SHP77 (cell line): ENCODE results near the gene MUC21.
"Not testable (repeated sequence)": the region's sequence is repeated elsewhere in the genome, so short reads cannot be mapped to it uniquely, and the experiment has no call there.

ENCODE experiments used
- DNase-seq, 2 experiments: peaks; one replicate each; lab custom pipeline; 2025; lab: John Stamatoyannopoulos, UW

MUC21 gene

DNA sequence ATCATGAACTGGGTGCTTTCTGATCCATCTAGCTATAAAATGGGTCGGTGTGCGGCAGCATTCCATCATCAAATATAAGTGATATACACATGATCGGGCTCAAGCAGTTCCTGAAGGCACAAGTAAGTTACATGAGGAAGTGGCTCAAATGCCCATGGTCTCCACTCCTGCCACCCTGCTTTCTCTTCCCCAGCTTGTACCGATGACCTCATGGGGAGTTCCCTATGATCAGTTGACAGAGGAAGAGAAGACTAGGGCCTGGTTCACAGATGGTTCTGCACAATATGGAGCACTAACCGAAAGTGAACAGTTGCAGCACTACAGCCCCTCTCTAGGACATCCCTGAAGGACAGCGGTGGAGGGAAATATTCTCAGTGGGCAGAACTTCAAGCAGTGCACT lies 14.3 kb upstream of the MUC21 start:
- not testable (repeated sequence) for DNase-seq

DNA sequence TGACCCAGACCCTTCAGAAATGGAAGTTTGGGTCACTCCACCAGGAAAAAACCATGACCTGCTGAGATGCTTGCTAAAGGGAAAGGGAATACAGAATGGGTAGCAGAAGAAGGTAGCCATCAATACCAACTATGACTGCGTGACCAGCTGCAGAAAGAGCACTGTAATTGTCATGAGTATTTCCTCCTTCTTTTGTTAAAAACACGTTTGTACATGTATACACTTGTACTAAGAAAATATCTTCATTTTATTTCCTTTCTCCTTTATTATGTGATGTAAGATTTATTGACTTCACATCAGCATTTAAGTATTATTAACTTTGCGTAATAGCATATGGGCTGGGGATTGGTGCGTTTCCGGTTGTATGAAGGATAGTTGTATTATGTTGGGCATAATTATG lies 12.6 kb upstream of the MUC21 start:
- DNase-seq: no peak

DNA sequence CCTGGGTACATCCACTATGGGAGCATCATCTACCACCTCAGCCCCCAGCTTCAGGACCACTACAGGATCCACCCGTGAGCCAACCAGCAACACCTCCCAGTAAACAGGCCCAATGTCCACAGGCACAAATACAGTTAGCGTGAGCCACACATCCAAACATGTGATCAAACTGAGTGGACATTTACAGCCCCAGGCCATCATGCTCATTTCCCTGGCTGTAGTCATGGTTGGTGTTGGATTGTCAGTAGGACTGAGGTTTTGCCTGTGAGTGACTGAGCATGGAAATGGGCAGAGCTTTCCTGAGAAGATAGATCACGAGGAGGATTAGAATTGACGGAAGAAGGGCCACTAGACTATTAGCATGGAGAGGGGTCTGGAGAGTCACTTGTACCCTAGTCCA lies 10.7 kb upstream of the MUC21 start:
- no peak for DNase-seq

DNA sequence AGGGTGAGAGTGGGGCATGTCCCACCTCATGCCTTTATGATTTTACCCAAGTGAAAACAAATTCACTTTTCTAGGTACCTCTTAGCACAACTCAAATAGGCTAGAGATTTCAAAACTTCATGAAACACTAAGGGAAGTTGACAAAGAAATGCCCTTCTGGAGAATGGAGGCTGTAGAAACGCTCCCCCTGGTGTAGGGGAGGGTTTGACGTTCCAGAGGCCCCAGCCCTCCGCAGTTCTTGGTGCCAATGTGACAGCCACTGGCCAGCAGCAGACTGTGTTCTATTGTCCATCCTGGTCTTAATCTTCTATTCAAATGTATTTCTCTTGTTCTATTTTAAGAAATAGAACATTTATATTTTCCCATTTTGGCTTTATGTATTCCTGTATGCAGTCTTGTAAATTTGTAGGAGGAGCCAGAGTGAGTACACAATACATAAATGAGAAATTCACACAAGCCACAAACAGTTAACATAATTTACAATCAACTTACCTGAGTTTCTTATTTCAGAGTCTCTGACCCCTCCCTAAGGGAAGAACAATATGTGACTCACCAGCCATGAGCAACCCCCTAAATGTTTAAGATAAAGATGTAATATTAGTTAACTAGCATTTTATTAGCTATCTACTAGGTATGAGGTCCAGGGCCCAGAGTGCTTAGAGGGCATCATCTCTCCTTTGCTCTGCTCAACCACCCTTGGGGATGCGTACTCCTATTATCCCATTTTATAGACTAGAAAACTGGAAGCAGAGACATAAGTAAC lies 8.8 kb upstream of the MUC21 start:
- DNase-seq: no peak

DNA sequence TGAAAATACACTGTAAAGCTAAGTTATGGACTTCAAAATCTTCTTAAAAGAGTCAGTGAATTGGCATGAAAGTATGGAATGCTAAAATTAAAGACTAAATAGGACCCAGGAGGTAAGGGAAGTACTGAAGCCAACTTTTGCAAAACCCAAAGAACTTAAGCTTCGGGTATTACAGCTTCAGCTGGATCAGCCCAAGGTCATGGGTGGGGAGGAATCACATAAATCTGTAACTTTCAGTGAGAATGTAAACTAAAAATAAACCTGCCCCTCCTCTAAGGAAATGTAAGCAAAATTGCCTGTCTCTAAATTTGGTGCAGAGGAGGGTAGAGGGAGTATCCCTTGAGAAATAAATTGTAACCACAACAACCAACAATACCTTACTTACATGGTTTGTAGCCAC lies 4.4 kb upstream of the MUC21 start:
- DNase-seq: no peak

DNA sequence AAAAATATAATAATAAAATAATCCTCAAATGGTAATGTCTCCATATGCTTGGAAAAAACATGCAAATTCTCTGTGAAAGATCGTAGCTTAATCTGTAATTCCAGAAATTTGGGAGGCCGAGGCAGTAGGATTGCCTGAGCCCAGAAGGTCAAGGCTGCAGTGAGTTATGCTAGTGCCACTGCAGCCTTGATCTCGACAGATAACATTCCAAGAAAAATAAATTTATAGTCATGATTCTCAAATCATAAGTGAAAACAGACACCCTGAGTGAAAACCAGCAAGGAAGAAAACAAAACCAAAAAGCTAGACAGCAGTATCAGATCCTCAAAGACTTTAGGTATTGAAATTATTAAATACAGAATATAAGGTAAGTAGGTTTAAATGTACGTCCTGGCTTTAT lies 3.8 kb upstream of the MUC21 start:
- DNase-seq: no peak

DNA sequence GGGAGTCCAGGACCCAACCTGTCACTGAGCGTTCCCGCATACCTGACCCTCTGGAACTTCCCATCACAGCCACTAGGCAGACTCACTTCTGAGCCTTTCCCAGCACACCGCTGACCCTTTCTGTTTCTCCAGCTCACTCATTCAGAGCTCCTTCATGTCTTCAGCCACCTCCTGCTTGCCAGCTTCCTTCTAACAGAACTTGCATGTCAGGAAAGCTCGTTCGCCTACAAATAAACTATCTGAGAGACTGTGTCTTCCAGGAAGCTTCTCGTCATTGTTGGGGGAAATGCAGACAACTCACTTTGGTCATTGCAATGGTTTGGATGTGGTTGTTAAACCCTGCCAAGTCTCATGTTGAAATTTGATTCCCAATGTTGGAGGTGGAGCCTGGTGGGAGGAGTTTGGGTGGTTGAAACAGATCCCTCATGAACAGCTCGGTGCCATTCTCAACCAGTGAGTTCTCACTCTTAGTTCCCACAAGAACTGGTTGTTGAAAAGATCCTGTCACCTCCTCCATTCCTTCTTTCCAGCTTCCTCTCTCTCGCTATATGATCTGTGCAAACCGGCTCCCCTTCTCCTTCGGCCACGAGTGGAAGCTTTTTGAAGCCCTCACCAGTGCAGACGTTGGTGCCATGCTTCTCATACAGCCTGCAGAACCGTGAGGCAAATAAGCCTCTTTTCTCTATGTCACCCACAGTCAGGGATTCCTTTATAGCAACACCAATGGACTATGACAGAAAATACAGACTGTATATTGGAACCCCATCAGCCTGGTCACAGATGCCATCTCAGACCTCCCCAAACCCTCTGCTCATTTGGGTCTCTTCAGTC lies 1.4 kb upstream of the MUC21 start:
- DNase-seq: no peak

DNA sequence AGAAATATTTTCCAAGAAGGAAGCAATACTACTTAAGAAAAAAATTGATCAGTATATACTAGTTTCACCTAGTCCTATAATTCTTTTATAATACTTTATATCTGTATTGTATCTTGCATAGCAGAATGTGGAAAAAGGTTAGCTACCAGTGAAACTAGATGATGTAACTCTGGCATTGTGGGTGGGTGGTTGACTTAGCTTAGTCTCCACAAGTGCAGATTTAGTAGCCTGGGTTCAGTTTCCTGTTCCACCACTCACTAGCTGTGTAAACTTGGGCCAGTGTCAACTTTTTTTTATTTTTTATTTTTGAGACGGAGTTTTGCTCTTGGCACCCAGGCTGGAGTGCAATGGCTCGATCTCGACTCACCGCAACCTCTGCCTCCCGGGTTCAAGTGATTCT lies 2.0 kb downstream of the MUC21 start:
- DNase-seq: no peak

DNA sequence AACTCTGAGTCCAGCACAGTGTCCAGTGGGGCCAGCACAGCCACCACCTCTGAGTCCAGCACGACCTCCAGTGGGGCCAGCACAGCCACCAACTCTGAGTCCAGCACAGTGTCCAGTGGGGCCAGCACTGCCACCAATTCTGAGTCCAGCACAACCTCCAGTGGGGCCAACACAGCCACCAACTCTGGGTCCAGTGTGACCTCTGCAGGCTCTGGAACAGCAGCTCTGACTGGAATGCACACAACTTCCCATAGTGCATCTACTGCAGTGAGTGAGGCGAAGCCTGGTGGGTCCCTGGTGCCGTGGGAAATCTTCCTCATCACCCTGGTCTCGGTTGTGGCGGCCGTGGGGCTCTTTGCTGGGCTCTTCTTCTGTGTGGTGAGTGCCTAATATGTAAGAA lies 3.8 kb downstream of the MUC21 start:
- no peak for DNase-seq

DNA sequence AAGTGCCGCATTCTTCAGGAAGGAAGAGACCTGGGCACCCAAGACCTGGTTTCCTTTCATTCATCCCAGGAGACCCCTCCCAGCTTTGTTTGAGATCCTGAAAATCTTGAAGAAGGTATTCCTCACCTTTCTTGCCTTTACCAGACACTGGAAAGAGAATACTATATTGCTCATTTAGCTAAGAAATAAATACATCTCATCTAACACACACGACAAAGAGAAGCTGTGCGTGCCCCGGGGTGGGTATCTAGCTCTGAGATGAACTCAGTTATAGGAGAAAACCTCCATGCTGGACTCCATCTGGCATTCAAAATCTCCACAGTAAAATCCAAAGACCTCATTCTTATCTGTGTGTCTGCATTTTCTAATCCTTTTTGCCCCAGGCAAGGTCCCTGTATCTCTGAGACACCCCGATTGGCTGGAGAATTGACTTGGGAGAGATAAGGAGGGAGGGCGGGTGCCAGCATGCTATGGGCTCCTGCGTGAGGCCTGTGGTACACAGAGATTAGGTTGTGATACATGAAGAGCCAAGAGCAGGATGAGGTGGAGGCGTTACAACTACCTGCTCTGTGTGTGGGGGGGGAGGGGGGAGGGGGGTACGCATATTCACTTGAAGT lies 4.8 kb downstream of the MUC21 start:
- DNase-seq: no peak

DNA sequence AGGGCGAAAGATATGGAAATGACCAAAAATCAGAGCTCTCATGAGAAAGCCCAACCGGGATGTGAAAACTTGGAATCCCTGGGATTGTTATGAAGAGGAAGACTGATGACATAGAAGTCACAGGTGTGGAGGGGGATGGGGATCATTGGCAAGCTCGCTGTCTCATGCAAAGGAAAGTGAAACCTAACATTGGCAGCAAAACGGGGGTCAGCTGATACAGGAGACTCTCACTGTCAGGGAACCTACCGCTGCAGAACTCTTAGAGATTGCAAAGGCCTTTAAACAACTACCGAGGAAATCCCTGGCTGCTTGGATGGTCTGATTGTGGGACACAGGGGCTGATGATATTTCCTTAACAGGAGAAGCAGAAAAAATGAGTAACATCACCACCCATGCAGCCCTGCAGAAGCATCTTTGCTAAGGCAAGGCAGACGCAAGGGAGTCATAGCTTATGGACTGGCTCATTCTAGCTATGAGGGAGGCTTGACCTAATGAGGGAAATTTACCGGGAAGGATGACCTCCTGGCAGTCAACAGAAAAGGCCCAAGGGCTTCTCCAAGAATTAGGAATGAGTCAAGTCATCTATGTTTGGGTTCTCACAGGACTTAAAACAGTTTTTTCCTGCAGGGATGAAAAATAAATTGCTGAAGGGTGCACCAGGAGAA lies 7.0 kb downstream of the MUC21 start:
- no peak for DNase-seq

DNA sequence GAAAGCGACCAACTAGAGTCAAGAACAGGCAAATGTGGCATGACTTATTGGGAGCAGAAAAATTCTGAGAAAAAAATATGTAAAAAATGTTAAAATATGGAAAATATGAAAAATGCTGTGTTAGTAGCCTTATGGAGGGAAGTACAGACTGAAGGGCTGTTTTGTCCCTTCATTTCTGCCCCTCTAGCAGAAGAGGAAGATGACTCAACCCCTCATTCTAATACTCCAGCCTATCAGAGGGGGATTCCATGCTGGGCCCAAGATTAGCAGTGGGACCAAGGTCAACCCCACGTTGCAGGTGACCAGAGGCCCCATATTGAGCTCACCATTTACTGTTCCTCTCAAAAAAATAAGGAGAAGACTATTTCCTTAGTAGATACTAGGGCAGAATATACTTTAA lies 8.4 kb downstream of the MUC21 start:
- DNase-seq: no peak

DNA sequence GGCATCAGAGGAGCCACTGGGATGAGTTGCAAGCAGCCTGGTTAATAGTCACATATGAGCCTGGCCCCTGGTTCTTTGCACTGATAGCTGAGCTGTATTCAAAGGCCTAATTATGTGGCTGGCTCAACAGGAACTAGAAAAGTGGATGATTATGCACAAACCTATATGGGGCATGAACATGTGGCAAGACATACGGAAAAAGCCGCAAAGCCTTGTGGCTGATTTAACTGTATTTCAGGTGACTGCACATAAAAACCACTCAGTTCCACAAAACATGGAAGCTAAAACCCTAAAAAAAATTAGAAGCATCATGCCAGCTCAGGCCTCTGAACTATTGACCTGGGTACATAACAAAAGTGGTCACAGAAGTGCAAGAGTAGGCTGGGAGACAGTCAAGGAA lies 13.8 kb downstream of the MUC21 start:
- no peak for DNase-seq

DNA sequence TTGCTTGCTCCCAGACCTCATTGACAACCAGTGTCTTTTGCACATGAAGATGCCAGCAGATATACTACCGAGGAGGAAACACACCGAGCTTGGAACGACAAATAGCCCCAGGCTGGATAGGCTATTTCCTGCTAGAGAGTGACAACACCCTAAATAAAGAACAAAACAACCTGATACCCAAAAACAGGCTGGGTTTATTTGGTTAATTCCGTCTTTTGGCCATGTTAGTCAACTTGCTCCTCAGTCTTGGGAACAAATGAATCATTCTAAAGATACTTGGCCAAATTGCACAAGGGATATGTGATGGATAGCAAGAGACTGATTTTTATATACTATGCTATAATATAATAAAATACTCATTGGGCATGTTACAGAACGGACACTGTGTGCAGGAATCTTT lies 15.3 kb downstream of the MUC21 start:
- DNase-seq: no peak

DNA sequence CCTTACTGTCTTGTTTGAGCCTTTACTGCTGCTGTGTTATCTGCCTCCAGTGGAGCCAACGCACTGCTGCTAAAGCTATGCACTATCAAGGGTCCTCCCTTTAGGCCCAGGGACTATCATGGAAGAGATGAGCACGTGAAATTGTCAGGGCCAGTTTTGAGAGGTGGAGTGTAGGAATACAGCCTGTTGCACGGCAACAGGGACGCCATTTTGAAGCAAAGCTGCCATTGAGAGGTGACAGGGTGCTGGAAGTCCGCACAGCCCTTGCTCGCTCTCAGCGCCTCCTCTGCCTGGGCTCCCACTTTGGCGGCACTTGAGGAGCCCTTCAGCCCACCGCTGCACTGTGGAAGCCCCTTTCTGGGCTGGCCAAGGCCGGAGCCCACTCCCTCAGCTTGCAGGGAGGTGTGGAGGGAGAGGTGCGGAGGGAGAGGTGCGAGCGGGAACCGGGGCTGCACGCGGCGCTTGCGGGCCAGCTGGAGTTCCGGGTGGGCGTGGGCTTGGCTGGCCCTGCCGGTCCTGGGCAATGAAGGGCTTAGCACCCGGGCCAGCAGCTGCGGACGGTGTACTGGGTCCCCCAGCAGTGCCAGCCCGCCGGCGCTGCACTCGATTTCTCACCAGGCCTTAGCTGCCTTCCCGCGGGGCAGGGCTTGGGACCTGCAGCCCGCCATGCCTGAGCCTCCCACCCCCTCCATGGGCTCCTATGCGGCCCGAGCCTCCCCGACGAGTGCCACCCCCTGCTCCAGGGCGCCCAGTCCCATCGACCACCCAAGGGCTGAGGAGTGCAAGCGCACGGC lies 16.7 kb downstream of the MUC21 start:
- DNase-seq: not testable (repeated sequence)

DNA sequence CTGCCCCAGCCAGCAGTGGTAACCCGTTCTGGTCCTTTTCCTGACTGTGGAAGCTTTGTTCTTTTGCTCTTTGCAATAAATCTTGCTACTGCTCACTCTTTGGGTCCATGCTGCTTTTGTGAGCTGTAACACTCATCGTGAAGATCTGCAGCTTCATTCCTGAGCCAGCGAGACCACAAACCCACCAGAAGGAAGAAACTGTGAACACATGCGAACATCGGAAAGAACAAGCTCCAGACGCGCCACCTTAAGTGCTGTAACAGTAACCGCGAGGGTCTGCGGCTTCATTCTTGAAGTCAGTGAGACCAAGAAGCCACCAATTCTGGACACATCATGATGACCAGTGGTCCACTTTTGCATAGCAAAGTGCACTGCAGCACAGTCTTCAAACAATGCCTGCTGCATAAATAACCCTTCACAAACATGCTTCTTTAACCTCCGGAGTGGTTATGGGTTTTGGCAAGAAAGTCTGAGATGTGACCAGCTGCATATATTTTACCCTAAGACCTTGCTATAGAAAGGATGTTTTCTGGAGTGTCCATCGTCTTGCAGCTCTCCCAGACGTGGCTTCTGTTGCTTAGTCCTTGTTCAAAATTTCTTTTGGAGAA lies 17.9 kb downstream of the MUC21 start:
- DNase-seq: no peak

DNA sequence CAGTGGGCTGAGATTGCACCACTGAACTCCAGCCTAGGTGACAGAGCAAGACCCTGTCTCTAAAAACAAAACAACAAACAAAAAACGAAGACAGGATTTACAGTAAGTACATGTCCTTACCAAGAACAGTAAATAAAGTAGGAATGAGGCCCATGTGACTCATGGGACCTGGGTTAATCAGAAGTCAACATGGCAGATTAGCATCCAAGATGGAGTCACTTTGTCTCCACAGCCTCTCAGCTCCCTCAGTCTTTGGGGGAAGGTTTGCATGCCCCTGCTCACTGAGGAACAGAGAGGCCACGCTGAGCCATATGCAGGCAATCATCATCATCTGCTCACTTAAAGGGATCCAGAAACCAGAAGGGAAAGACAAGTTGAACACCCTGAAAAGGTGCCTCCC lies 19.0 kb downstream of the MUC21 start:
- DNase-seq: no peak

DNA sequence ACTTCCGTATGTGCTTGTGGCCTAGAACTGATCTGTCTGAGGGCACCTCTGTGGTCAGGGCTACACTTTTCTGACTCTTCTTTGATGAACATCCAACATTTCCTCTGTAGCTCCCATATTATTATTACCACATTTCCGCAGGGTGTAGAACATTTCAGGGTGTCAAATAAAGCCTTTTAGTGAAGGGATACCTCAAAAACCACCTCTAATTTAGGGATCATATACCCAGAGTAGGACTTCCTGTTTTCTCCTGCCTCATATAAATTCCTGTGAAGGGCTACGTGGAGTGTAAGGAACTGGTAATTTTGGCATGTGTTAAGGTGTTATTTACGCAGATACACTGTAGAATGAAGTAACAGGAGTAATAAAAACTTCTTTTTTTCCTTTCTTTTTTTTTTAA lies 21.3 kb downstream of the MUC21 start:
- no peak for DNase-seq

DNA sequence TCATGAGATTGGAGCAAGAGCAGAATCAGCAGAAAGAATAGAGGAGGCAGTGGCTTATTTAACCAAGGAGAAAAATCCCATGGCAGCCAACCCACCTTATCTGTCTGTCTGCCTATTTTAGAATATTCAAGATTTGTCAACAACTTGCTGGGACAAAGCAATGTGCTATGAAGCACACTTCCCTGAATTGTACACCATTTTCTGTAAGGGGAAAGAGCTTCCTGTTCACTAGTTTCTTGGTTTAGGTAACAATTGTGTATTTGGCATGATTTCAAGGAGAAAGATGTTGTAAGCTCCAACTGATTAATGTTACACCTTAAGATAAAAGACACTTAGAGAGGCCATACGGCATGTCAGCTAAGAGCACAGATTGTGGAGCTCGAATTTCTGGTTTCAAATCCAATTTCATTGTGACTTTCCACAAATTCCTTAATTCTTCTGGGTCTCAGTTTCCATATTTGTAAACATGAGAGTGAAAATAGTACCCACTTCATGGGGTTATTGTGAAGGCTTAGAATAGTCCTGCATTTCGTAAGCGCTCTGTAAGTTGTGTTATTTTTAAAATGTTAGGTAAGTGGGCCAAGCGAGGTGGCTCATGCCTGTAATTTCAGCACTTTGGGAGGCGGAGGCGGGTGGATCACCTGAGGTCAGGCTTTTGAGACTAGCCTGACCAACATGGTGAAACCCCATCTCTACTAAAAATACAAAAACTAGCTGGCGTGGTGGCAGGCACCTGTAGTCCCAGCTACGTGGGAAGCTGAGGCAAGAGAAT lies 21.9 kb downstream of the MUC21 start:
- no peak for DNase-seq

DNA sequence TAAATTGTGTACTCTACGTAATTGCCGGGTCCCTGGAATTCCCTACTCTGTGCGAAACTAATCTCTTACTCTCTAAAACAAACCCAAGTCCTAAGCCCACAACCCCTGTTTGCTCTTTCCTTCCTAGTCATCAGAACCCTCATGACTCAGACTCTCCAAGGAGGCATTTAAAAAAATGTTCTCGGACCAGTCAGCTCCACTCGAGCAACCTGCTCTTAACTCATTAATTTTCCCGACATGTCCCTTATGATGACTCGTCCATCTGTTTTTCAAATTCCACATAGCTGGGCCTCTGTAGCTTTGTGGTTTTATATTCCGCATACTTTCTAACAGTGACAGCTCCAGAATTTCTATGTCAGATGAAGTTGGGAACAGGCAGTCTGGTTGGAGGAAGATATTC lies 24.2 kb downstream of the MUC21 start:
- DNase-seq: no peak

DNA sequence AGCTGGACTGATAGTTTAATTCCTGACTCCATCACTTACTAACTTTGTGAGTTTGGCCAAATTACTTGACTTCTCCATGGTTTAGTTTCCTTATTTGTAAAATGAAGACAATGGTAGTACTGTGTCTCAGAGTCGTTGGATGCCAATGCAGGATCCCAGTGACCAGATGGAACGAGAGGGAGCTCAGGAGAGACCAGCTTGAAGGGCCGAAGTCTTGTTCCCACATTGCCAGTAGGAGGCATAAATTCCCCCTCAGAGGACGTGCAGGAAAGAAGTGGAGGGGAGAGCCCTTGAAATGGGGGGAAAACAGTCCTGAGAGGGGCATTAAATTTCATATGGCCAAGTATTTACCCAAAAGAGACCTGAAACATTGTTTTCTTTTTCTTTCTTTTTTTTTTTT lies 24.6 kb downstream of the MUC21 start:
- no peak for DNase-seq
